ENCODE results near the gene DNER.

Gene DNER

DNA sequence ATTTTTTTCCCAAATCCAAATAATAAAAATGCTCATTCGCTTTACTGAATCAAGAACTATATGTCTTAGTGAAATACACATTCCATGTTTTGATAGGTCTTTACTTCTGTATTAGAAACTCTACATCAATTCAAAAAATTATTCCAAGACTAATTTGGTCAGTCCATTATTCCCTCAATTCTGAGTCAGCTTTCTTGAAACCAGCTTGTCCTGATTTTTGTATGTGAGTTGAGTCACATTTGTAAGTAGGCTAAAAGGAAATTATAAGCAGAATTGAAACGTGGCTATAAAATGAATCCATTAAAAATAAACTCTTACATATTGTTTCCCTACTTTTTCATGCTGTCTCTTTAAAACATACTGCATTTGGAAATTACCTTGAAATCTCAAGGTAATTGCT is 113.0 kb downstream of the DNER start:
- no peak for DNase-seq (ENCODE audit: low read depth)
- H3K4me3 ChIP-seq (ENCODE audit: low read depth, low read length): no peak overlapping the region
- TF ChIP-seq POLR2A (IDR thresholded peaks at IDR 0.05; ENCODE audit: extremely low read depth, insufficient read length): no peak
- TF ChIP-seq, protein P1, sequence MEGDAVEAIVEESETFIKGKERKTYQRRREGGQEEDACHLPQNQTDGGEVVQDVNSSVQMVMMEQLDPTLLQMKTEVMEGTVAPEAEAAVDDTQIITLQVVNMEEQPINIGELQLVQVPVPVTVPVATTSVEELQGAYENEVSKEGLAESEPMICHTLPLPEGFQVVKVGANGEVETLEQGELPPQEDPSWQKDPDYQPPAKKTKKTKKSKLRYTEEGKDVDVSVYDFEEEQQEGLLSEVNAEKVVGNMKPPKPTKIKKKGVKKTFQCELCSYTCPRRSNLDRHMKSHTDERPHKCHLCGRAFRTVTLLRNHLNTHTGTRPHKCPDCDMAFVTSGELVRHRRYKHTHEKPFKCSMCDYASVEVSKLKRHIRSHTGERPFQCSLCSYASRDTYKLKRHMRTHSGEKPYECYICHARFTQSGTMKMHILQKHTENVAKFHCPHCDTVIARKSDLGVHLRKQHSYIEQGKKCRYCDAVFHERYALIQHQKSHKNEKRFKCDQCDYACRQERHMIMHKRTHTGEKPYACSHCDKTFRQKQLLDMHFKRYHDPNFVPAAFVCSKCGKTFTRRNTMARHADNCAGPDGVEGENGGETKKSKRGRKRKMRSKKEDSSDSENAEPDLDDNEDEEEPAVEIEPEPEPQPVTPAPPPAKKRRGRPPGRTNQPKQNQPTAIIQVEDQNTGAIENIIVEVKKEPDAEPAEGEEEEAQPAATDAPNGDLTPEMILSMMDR (IDR thresholded peaks at IDR 0.05; ENCODE audit: low read depth, low read length): no peak
- no peak for TF ChIP-seq MYC (IDR thresholded peaks at IDR 0.05; ENCODE audit: low read depth, low read length)
- TF ChIP-seq, protein P2, sequence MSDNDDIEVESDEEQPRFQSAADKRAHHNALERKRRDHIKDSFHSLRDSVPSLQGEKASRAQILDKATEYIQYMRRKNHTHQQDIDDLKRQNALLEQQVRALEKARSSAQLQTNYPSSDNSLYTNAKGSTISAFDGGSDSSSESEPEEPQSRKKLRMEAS (IDR thresholded peaks at IDR 0.05; ENCODE audit: low read depth, low read length): no peak

DNA sequence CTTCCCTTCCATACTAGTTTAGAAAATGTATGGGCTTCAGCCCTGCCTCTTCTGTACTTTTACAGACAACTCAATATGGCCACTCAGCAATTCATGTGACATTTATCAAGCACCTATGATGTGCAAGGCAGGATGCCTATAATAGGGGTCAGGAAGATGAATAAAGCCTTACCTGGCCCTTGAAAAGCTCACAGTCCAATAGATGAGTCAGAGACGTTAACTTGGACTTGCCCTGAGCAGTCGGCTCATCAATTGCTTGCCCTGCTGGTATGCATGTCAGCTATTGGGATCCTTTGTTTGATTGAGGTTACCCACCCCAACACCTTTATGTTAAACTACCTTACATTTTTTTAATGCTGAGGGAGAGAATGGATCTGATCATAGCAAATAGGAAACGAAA is 116.1 kb downstream of the DNER start:
- no peak for DNase-seq (ENCODE audit: low read depth)
- TF ChIP-seq, protein P1 (IDR thresholded peaks at IDR 0.05; ENCODE audit: low read depth, low read length): no peak
- no peak for TF ChIP-seq MYC (IDR thresholded peaks at IDR 0.05; ENCODE audit: low read depth, low read length)
- no peak overlapping the region for H3K4me3 ChIP-seq (ENCODE audit: low read depth, low read length)

DNA sequence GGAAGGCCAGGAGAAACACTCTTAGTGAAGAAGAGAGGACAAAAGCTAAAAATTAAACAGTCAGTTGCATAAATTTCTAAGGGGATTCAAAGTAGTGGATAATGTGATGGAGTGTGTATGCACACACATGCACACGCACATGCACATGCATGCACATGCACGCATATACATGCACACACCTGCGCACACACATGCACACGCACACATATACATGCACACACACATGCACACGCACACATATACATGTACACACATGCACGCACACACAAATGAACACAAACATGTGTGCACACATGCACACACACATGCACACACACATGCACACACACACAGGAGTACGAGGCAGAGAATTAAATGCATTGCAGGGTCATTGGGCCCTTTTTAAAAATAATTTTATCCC is 117.6 kb downstream of the DNER start:
- DNase-seq (ENCODE audit: low read depth): no peak
- TF ChIP-seq POLR2A (IDR thresholded peaks at IDR 0.05; ENCODE audit: extremely low read depth, insufficient read length) (no peak), MYC (IDR thresholded peaks at IDR 0.05; ENCODE audit: low read depth, low read length) (no peak)
- TF ChIP-seq, protein P2 (IDR thresholded peaks at IDR 0.05; ENCODE audit: low read depth, low read length): no peak
- H3K4me3 ChIP-seq (ENCODE audit: low read depth, low read length): no peak overlapping the region

DNA sequence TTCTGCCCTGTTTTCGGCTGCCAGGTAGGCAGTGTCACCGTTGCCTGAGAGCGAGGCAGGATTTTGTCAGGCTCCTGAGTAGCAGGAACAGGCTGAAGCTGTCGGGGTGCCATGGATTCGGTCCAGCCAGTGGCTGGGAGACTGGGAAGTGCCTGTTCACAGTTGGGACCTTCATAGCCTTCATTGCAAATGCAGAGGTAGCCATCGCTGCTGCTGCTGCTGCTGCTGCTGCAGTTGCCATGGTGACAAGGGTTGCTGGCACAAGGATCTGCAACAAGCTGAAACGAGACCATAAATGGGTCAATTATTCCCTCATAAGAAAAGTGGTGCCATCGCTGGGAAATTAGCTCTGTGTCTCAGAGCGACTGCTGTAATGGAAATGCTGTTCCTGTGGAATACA is 122.7 kb downstream of the DNER start:
- TF ChIP-seq, protein P2 (IDR thresholded peaks at IDR 0.05; ENCODE audit: low read depth, low read length): no peak
- H3K4me3 ChIP-seq (ENCODE audit: low read depth, low read length): no peak overlapping the region
- DNase-seq (ENCODE audit: low read depth): no peak

DNA sequence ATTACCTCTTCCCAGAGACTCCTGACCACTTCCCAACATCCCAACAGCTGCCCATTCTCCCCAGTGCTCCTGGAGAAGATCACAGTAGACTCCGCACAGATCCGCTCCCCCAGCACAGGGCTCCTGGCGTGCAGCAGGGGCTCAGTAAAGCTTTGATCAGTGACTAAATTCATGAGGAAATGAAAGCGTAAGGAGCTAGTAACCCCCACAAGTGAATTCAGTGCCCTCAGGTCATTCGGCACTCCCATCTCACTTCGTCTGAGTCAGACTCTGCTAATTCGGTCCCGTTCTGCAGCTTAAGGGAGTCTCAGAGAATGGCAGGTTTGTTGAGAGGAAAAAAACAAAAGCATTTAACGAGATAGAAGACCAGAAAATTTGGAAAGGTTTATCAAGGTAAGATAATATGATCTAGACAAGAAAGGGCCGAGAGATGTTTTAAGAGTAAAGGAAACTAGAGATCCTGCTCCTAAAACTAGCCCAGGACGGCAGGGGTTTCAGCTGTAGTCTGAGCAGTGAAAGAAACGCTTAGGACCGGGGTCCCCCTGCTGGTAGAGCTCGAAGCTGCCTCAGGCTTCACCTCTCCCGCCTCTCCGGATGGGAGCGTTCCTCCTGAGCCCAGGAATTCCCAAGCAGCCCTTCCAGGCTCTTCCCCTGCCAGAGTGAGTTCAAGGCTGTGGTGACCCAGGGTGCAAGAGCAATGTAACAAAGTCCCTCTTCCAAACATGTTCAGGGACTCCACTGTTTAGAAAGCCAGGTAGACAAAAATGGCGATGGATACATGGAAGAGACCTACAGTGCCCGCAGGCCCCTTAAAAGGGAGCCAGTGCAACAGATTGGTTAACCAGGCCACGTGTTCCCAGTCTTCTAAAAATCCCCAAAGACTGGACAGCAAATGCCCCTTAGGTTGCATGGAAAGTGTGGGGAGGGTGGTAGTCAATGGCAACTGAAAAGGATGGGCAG is 127.3 kb downstream of the DNER start:
- H3K4me3 ChIP-seq (ENCODE audit: low read depth, low read length): no peak overlapping the region
- no peak for TF ChIP-seq POLR2A (IDR thresholded peaks at IDR 0.05; ENCODE audit: extremely low read depth, insufficient read length)
- no peak for TF ChIP-seq MYC (IDR thresholded peaks at IDR 0.05; ENCODE audit: low read depth, low read length)
- TF ChIP-seq, protein P1 (IDR thresholded peaks at IDR 0.05; ENCODE audit: low read depth, low read length): peak; percentile 79
- TF ChIP-seq, protein P2 (IDR thresholded peaks at IDR 0.05; ENCODE audit: low read depth, low read length): no peak
- DNase-seq (ENCODE audit: low read depth): peak; percentile 62

DNA sequence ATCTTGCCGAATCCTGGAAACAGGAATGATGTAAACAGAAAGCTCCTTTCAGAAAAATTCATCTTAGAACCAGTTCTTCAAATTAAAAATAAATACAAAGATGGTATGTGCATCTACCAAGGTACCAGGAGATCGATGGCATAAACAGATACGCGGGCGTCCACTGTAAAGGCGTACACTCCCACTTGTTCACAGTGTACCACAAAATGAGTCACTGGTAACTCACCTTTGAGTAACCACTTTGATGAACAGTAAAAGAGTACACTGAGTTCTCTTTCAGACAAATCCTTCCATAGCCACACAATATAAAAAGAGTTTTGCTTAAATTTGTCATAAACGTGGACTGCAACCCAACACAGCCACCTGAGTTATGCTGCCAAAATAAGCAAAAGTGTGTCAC is 128.3 kb downstream of the DNER start:
- no peak overlapping the region for H3K4me3 ChIP-seq (ENCODE audit: low read depth, low read length)
- DNase-seq (ENCODE audit: low read depth): no peak
- TF ChIP-seq POLR2A (IDR thresholded peaks at IDR 0.05; ENCODE audit: extremely low read depth, insufficient read length) (no peak), MYC (IDR thresholded peaks at IDR 0.05; ENCODE audit: low read depth, low read length) (no peak)
- TF ChIP-seq, protein P2 (IDR thresholded peaks at IDR 0.05; ENCODE audit: low read depth, low read length): no peak
- TF ChIP-seq, protein P1 (IDR thresholded peaks at IDR 0.05; ENCODE audit: low read depth, low read length): no peak

All from NB4 (cell line).